DND-41 (cell line): Measurements from ENCODE around the gene PLD3.

Experiments
- EZH2 ChIP-seq: IDR thresholded peaks from 3 replicates; pipeline ENCODE4 v1.6.1; 2012; ENCODE audit warnings: borderline replicate concordance, low read depth, mild to moderate bottlenecking, moderate library complexity, low read length, inconsistent platforms; ENCODE audit not compliant: severe bottlenecking
- TF ChIP-seq, protein P1 (sequence below): IDR thresholded peaks from 2 replicates; pipeline ENCODE4 v1.5.1; 2012; ENCODE audit warnings: borderline replicate concordance, low read length, moderate library complexity, mild to moderate bottlenecking; ENCODE audit not compliant: poor library complexity, severe bottlenecking; ENCODE audit errors: extremely low read depth

DNA sequence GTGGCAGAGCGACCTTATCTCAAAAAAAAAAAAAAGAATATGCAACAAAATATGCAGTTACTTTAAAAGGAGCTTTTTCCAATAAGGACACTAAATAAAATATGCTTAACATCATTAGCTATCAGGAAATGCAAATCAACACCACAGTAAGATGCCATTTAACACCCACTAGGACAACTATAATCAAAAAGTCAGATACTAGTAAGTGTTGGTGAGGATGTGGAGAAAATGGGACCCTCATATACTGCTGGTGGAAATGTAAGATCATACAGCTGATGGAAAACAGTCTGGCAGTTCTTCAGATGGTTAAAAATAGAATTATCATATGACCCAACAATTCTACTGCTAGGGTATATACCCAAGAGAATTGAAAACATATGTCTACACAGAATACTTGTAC, 38.8 kb upstream of the PLD3 start:
- TF ChIP-seq, protein P1, sequence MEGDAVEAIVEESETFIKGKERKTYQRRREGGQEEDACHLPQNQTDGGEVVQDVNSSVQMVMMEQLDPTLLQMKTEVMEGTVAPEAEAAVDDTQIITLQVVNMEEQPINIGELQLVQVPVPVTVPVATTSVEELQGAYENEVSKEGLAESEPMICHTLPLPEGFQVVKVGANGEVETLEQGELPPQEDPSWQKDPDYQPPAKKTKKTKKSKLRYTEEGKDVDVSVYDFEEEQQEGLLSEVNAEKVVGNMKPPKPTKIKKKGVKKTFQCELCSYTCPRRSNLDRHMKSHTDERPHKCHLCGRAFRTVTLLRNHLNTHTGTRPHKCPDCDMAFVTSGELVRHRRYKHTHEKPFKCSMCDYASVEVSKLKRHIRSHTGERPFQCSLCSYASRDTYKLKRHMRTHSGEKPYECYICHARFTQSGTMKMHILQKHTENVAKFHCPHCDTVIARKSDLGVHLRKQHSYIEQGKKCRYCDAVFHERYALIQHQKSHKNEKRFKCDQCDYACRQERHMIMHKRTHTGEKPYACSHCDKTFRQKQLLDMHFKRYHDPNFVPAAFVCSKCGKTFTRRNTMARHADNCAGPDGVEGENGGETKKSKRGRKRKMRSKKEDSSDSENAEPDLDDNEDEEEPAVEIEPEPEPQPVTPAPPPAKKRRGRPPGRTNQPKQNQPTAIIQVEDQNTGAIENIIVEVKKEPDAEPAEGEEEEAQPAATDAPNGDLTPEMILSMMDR: no peak
- no peak for TF ChIP-seq EZH2
